Mucosa of descending colon (tissue), 3 donors: Measurements from ENCODE around the gene TNNI3K. TPM values are rescaled to one million over a fixed set of nuclear protein-coding genes. Genes with fewer than 3 reads are reported as not detected.

Experiments used
- ATAC-seq: fragments of 200-7000 bp; cut with Tn5 transposase; one replicate; pipeline ENCODE4 v1.9.1; 2020; ENCODE audit warnings: mild to moderate bottlenecking, moderate library complexity
- DNase-seq, 3 donors: peaks; one replicate each; pipeline ENCODE4 v3.0.0-alpha.2; 2020
- H3K36me3 ChIP-seq: fragments of 200-600 bp; one replicate; pipeline ENCODE4 v1.8.0; 2021; ENCODE audit warnings: low read depth, mild to moderate bottlenecking
- H3K4me1 ChIP-seq: fragments of 200-600 bp; one replicate; pipeline ENCODE4 v1.8.0; 2021; ENCODE audit warnings: low read depth, mild to moderate bottlenecking
- H3K4me3 ChIP-seq: fragments of 200-600 bp; one replicate; pipeline ENCODE4 v1.8.0; 2021; ENCODE audit warnings: mild to moderate bottlenecking
- H3K9me3 ChIP-seq: fragments of 200-600 bp; one replicate; pipeline ENCODE4 v1.8.0; 2021; ENCODE audit warnings: mild to moderate bottlenecking
- CTCF ChIP-seq: fragments of 200-600 bp; IDR thresholded peaks from one replicate; pipeline ENCODE4 v1.8.0; 2022; ENCODE audit warnings: antibody characterized with exemption, mild to moderate bottlenecking
- intact Hi-C, 2 donors: fragments of 100-400 bp; cut with DNase I in 1 of 2; cut with micrococcal nuclease in 1 of 2; formaldehyde crosslinking; loops; one replicate each; pipeline versions ENCODE4 v1.11.0 to v1.11.1; 2022; cut with DNase I, micrococcal nuclease
- total RNA-seq, 3 donors: library from RNA; stranded (reverse); fragmentation: NEBNext Ultra II Directional in 2 of 3; extraction: Animal tissue kit (Norgen Biotek cat#: 25700) in 2 of 3; gene quantifications; one replicate each; pipeline versions ENCODE4 v1.2.1 to v1.2.4, GENCODE V29; 2021 to 2023
- donor health status: DM: no; HTN: no; CAD: no; lungs with moderate emphysema.
- donor health status: DM: no; HTN: no; CAD: no.
- donor health status: DM: no; HTN: yes; CAD: no.

Gene TNNI3K
- total RNA-seq, 3 donors from 2014 or later: 0.72 to 1.1 (median 1.1) TPM

DNA sequence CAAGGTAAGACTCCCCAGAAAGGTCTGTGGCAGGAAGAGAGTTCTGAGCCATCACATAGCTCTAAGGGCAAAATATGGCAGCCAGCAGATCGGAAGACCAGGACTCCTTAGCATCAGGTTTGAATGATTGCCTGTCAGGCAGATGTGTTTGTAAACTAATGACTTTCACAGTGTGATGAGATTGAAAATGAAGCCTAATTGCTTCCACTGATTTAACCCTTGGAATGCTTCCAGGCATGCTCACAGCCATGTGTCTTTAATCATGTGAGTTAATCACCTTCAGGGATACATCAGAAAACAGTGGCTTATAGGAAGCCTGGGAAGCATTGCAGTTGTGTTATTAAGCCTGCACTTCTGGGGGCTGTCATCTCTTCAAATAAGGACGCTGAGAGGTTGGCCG, 194.4 kb downstream of the TNNI3K start:
- Histone ChIP-seq H3K9me3 (no peaks in the 10 kb centered on the region), H3K36me3 (no peaks in the 10 kb centered on the region), H3K4me3 (no peak overlapping the region), H3K4me1 (no peaks in the 10 kb centered on the region)
- ATAC-seq: no peak
- DNase-seq: no peak
- intact Hi-C loops: no loop called here
- TF ChIP-seq CTCF: no peak

DNA sequence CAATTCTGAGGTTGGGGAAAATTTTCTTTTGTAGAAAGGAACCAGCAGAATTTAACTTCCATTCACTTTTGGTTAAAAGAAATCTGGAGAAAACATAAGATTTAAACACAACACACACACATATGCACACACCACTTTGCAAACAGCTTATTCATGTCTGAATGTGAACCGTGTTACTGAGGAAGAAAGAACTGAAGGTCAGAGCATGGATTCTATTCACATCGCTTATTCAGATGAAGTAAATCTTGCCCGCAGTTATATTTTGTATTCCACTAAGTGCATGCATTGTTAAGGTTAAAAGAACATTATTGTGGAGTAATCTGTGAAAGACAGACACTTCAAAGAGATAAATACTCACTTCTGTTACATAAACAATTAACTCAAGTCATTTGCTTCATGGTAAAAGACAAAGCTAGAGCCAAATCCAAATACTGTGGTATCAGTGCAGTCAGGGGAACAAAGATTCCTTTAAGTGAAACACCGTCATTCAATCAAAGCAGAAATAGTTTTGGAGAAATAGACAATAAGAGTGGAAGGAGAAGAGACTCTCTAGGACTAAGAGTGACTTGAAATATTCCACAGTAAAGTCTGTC, 195.3 kb downstream of the TNNI3K start:
- ATAC-seq: no peak
- intact Hi-C loops: no loop called here
- no peaks in the 10 kb centered on the region for H3K36me3 ChIP-seq
- DNase-seq: no peak
- no peak for TF ChIP-seq CTCF
- no peaks in the 10 kb centered on the region for H3K9me3 ChIP-seq
- no peak overlapping the region for H3K4me3 ChIP-seq
- H3K4me1 ChIP-seq: no peaks in the 10 kb centered on the region

DNA sequence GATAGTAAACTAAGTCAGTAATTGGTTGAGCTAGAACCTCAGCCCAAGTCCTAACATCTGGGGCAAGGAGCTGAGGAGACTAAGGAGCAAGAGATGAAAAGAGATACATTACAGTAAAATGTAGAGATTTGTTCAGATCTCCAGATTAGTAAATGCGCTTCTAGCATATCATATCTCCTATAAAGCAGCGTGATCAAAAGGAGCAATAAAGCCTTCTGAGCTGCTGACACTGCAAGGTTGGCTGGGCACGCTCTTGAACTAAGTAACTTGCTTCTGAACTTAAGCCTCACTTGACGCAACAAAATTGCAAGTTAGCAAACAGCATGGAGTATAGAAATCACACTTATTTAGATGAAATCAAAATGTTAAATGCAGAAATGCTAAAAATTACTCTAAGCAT, 196.3 kb downstream of the TNNI3K start:
- ATAC-seq: no peak
- no peak overlapping the region for H3K4me3 ChIP-seq

GRCh38 chr1:74432325-74432724, 197.1 kb downstream of the TNNI3K start:
- intact Hi-C loops: no loop called here
- no peak overlapping the region for H3K4me3 ChIP-seq
- TF ChIP-seq CTCF: no peak
- no peaks in the 10 kb centered on the region for H3K36me3 ChIP-seq
- ATAC-seq: peak; percentile 72
- no peaks in the 10 kb centered on the region for H3K9me3 ChIP-seq
- peak in 1 of 3 donors; percentile 40 for DNase-seq
- H3K4me1 ChIP-seq: no peaks in the 10 kb centered on the region

More for the DNA sequence above, 196.3 kb downstream of the TNNI3K start:
- H3K9me3 ChIP-seq: no peaks in the 10 kb centered on the region
- intact Hi-C loops: no loop called here
- DNase-seq: no peak
- TF ChIP-seq CTCF: no peak
- no peaks in the 10 kb centered on the region for H3K36me3 ChIP-seq
- H3K4me1 ChIP-seq: no peaks in the 10 kb centered on the region

GRCh38 chr1:74434321-74434720, 199.1 kb downstream of the TNNI3K start:
- H3K4me1 ChIP-seq: no peaks in the 10 kb centered on the region
- no peaks in the 10 kb centered on the region for H3K9me3 ChIP-seq
- no peak overlapping the region for H3K4me3 ChIP-seq
- no peak for TF ChIP-seq CTCF
- ATAC-seq (no peak), DNase-seq (no peak)
- intact Hi-C loops: no loop called here
- H3K36me3 ChIP-seq: no peaks in the 10 kb centered on the region

- no peaks in the 10 kb centered on the region for H3K36me3 ChIP-seq
- H3K4me1 ChIP-seq: no peaks in the 10 kb centered on the region
- intact Hi-C loops: no loop called here
- ATAC-seq (no peak), DNase-seq (no peak)
- no peak for TF ChIP-seq CTCF
- no peaks in the 10 kb centered on the region for H3K9me3 ChIP-seq
- H3K4me3 ChIP-seq: no peak overlapping the region
These were observed 200.9 kb downstream of the TNNI3K start for GRCh38 chr1:74436078-74436477.
